Stimulated activated CD4-positive, alpha-beta T cell treated with anti-CD3 and anti-CD28 coated beads, Interleukin-1b, Interleukin-23, amount 100 ng/mL, for 48 hours (primary cell): Measurements from ENCODE around the gene LTBP4.
"Not testable (repeated sequence)": the region's sequence is repeated elsewhere in the genome, so short reads cannot be mapped to it uniquely, and the experiment has no call there.

Source experiments
- DNase-seq: peaks from one replicate; pipeline ENCODE4 v3.0.0-alpha.2; 2020

Gene LTBP4

GRCh38 chr19:40612831-40613689 lies 11.9 kb downstream of the LTBP4 start:
- DNase-seq = peak; percentile 87

GRCh38 chr19:40613690-40614621 lies 12.8 kb downstream of the LTBP4 start:
- peak; percentile 90 for DNase-seq

- peak; percentile 98 for DNase-seq
These were observed 13.6 kb downstream of the LTBP4 start for GRCh38 chr19:40614622-40615411.

- DNase-seq = no peak
These were observed 15.0 kb downstream of the LTBP4 start for GRCh38 chr19:40616178-40616577.

- DNase-seq = no peak
These were observed 15.8 kb downstream of the LTBP4 start for GRCh38 chr19:40616941-40617340.

- no peak for DNase-seq
These were observed 16.8 kb downstream of the LTBP4 start for GRCh38 chr19:40617961-40618360.

GRCh38 chr19:40619333-40620160 lies 18.4 kb downstream of the LTBP4 start:
- DNase-seq = no peak

GRCh38 chr19:40620161-40620485 lies 19.0 kb downstream of the LTBP4 start:
- no peak for DNase-seq

GRCh38 chr19:40621283-40621682 lies 20.1 kb downstream of the LTBP4 start:
- DNase-seq = no peak

- no peak for DNase-seq
These were observed 21.0 kb downstream of the LTBP4 start for GRCh38 chr19:40621966-40622772.

- DNase-seq = no peak
These were observed 21.6 kb downstream of the LTBP4 start for GRCh38 chr19:40622773-40623075.

- DNase-seq = no peak
These were observed 22.5 kb downstream of the LTBP4 start for GRCh38 chr19:40623403-40624251.

- not testable (repeated sequence) for DNase-seq
These were observed 23.4 kb downstream of the LTBP4 start for GRCh38 chr19:40624369-40625153.

GRCh38 chr19:40625406-40626120 lies 24.4 kb downstream of the LTBP4 start:
- no peak for DNase-seq

GRCh38 chr19:40626918-40627317 lies 25.7 kb downstream of the LTBP4 start:
- no peak for DNase-seq

- DNase-seq = no peak
These were observed 26.5 kb downstream of the LTBP4 start for GRCh38 chr19:40627486-40628279.

- no peak for DNase-seq
These were observed 28.2 kb downstream of the LTBP4 start for GRCh38 chr19:40629346-40629745.

- DNase-seq = no peak
These were observed 29.5 kb downstream of the LTBP4 start for GRCh38 chr19:40630571-40631160.
